GM21786 (cell line): ENCODE results near the gene DPP3.

Source experiments
- ATAC-seq: cut with Tn5 transposase; IDR thresholded peaks from one replicate; pipeline ENCODE4 v1.9.1; 2021; ENCODE audit not compliant: unreplicated experiment

DPP3 gene

DNA sequence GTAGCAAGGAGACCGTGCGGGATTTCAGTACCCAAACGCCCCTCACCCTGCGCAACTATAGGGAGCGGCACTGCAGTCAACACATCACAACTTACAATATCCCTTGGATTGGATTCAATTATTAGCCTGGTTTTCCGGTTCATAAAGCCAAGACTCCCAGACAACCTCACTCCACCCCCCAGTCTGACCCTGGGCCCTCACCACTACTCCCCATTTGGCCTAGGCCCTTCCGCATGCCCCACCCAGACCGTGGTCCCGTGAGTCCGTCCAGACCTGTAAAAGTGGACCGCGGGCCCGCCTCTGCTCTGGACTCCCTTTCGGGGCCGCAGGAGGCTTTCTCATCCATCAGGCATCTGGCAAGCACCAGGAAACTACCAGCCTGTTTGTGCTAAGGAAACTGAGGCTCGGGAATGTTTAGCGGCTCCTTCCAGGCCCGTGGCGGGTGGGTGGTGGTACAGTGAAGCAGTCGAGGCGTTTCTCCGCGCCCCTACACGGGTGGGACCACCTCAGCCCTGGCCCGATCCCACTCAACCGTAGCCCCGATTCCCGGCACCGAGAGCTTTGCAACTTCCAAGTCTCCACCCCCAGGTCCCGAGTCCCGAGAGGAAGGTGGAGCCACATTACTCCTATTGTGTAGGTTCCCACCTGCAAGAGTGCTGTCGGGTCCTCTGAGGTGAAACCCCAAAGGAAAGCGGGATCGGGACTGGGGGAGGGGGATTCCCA is 679 bp upstream of the DPP3 start:
- no peak for ATAC-seq

DNA sequence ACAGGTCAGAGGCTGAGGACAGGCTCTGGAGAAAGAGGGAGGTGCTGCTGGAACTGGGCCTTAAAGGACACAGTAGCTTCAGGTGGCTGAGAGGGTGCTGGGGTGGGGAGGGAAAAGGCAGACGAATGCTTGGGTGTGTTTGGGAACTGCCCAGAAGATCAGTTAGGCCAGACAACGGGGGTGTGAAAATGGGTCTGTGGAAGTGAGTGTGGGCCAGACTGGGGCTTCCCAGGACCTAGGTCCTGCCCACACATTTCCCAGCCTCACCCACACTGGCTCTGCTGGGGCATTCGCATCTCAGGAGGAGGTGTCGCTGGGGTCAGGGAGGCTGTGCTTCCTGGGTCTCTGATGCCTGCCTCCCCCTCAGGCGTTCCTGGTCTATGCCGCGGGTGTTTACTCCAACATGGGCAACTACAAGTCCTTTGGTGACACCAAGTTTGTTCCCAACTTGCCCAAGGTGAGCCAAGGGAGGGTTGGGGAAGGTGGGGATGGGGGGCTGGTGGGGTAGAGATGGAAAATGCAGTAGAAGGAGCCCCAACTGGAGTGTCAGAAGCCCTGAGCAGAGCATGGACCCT is 4.7 kb downstream of the DPP3 start:
- ATAC-seq: no peak

GRCh38 chr11:66488957-66489356 is 8.7 kb downstream of the DPP3 start:
- ATAC-seq: no peak

DNA sequence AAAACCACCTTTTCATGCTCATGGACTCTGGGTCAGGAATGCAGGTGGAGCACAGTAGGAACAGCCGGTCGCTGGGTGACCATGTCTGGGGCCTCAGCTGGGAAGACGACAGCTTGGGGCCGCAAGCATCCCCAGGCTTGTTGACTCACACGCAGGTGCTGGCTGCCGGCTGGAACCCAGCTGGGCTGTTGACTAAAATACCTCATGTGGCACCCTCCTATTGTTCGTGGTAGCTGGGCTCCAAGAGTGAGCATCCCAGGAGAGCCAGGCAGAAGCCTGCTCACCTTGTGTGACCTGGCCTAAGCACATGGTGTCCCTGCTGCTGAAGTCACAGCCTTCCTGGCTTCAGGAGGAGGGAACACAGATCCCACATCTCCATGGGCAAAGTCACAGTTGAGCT is 9.4 kb downstream of the DPP3 start:
- ATAC-seq: no peak

DNA sequence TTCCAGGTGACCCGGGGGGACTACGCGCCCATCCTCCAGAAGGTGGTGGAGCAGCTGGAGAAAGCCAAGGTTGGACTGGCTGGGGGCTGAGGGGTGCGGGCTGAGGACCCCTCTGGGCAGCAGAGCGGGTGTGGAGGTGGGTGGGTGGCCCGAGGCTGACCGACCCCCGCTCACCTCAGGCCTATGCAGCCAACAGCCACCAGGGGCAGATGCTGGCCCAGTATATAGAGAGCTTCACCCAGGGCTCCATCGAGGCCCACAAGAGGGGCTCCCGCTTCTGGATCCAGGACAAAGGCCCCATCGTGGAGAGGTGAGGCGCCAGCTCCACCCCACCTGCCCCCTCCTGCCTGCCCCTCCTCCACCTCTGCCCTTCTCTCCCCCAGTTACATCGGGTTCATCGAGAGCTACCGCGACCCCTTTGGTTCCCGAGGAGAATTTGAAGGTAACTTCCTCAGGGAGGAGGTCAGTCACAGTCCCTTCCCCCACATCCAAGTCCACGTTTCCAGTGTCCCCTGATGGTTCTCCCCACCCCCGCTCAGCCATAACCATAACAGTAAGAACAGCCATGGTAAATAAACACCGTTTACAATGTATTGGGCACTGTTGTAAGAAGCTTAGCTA is 11.2 kb downstream of the DPP3 start:
- no peak for ATAC-seq

DNA sequence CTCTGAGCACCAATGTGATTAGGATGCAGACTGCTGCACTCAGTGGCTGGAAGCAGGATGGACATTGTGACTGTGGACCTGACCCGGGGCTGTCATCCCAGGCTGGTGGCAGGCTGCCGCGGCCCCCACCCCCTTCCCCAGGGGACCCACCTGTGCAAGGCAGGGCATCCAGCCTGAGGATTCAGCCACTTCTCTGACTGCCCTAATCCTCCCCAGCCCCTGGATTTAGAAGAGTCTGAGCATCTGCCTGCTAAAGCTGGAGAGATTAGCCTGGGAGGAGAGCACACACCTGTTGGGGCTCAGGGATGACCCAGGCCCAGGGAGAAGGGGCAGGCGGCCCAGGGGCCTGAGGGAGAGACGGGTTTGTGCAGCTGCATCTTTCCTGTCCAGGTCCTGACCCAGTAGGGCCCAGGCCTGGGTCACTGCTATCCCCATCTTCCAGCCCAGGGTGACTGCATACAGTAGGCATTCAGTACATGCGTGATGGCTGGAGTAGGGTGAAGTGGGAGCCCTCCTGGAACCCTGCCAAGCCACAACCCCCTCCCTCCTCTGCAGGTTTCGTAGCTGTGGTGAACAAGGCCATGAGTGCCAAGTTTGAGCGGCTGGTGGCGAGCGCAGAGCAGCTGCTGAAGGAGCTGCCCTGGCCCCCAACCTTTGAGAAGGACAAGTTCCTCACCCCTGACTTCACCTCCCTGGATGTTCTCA is 12.1 kb downstream of the DPP3 start:
- no peak for ATAC-seq

DNA sequence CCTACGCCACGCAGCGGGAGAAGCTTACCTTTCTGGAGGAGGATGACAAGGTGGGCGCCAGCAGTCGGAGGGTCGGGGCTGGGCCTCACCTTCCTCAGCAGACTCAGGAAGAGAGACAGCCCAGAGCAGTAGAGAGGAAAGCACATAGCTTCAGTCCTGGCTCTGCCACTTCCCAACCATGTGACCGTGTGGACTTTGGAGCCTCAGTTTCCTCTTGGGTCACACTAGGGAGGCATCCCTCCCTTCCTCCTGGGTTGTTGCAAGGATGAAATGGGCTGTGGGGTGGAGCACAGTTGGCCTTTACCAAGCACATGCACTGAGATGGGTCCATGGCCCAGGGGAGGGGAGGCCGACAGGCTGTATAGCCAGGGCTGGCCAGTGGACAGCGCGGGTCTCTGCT is 12.9 kb downstream of the DPP3 start:
- ATAC-seq: no peak

DNA sequence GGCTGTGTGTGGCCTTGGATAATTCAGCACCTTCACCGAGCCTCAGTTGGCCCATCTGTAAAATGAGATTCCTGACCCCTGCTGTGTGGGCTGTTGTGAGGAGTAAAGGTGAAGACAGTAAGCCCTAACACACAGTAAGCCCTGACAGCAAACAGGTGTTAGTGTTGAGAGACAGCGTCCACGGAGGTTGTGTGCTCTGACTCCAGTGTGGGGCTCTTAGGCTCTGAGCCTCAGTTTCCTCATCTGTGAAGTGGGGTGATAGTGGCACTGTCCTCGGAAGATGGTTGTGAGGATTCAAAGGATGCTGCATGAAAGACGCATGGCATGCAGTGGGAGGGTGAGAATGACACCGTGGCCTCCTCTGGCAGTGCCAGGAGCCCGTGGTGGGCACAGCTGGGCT is 14.2 kb downstream of the DPP3 start:
- ATAC-seq: no peak

GRCh38 chr11:66494935-66495334 is 14.7 kb downstream of the DPP3 start:
- no peak for ATAC-seq

DNA sequence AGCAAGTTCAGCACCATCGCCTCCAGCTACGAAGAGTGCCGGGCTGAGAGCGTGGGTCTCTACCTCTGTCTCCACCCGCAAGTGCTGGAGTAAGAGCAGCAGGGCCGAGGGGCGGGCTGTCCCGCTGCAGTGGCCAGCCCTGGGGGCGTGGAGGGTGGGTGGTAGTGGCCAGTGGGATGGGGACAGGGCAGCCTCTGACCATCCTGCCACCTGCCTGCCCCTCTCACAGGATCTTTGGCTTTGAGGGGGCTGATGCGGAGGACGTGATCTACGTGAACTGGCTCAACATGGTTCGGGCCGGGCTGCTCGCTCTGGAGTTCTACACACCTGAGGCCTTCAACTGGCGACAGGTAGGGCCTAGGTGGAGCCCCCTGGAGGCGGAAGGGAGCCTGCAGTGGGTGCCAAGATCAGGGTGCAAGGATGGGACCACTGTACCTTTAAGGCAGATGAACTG is 15.2 kb downstream of the DPP3 start:
- no peak for ATAC-seq

DNA sequence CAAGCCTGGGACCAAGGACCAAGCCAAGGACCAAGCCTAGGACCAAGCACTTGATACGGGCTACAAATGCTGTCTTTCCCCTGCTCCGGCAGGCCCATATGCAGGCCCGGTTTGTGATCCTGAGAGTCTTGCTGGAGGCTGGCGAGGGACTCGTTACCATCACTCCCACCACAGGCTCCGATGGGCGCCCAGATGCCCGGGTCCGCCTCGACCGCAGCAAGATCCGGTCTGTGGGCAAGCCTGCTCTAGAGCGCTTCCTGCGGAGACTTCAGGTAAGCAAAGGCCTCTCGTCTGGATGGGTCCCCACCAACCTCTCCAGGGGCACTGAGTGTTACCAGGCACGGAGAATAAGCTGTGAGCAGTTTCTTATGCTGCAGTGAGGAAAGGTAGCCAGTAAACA is 17.0 kb downstream of the DPP3 start:
- ATAC-seq: no peak

DNA sequence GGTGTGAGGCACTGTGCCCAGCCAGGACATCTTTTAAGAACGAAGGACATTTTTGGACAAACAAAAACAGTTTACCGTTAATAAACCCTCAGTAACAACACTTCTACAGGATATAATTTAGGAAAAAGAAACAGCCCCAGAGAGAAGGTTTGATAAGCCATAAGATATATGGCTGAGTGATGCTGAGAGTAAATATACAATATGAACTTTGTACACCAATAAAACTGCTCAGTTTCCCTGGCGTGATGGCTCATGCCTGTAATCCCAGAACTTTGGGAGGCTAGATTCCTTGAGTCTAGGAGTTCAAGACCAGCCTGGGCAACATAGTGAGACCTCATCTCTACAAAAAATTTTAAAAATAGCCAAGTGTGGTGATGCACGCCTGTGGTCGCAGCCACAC is 18.3 kb downstream of the DPP3 start:
- ATAC-seq: no peak

- ATAC-seq: no peak
Observed at GRCh38 chr11:66505276-66505816, 25.1 kb downstream of the DPP3 start.

DNA sequence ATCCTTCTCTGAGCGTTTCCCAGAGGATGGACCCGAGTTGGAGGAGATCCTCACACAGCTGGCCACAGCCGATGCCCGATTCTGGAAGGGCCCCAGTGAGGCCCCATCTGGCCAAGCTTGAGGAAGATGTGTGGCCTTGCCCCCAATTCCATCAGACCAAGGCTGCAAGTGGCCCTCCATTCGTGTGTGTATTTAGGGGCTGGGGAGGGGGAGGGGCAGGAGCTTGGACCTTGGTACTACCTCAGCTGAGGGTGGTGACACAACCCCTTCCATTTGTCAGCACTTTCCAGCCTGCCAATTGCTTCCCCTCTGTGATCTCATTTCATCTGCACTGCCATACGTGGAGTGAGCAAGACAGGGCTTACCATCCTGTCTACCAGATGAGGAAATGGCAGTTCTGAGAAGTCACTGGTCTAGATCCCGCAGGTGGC is 28.9 kb downstream of the DPP3 start:
- ATAC-seq: no peak

GRCh38 chr11:66510271-66510989 is 30.2 kb downstream of the DPP3 start, which contains the start of gene BBS1:
Gene BBS1, plus strand, starts transcription at chr11:66510635. Its CDS starts 25 bp downstream, at chr11:66510660.
- peak; percentile 74 for ATAC-seq

GRCh38 chr11:66510990-66511339 is 30.7 kb downstream of the DPP3 start:
- ATAC-seq: no peak

DNA sequence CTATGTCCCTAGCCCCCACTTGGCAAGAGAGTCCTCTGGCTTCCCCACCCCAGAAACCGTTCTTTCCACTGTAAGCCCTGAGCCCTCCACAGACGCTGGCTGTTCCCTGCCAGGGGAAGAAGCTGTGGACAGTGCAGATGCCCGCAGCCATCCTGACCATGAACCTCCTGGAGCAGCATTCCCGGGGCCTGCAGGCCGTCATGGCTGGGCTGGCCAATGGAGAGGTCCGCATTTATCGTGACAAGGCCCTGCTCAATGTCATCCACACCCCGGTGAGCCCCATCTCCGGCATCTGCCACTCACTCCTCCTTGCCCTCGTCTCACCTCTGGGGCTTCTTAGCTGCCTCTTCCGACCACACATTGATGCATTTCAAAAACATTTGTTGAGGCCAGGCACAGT is 43.4 kb downstream of the DPP3 start:
- no peak for ATAC-seq

DNA sequence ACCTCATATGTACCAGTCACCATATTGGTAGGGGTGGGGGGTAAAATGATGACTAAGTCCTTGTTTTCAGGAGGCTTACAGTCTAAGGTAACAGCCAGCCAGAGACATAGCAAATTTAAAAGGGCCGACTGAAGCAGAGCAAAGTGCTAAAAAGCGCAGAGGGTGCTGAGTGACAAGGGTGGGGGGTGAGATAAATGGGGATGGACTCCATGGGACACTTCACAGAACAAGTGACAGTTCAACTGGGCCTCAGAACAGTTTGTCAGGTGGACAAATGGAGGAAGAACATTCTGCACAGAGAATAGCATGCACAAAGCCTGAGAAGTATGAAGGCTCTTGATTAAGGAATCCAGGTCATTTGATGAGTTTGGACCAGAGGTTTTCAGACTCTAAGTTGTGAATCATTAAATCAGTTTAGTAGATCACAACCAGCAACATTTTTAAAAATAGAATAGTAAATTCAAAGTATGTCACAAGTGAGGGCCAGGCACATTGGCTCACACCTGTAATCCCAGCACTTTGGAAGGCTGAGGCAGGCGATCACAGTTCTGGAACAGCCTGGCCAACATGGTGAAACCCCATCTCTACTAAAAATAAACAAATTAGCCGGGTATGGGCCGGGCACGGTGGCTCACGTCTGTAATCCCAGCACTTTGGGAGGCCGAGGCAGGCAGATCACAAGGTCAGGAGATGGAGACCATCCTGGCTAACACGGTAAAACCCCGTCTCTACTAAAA is 44.2 kb downstream of the DPP3 start:
- ATAC-seq: no peak

DNA sequence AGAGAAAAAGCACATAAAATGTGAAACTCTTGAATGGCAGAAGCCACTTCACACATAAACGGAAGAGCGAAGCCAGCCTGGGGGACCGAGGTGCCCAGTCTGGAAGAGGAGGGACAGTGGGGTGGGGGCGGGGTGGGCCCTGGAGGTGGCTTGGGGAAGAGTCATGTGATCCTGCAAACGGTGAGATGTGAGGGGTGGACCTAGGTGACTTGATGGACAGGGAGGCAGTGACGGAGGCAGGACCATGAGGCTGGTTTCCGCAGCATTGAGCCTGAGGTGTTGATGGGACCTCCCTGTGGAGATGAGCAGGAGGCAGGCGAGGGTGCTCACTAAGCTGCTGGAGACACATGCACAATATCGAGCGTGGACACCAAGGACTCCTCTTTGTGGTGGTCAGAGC is 48.8 kb downstream of the DPP3 start:
- no peak for ATAC-seq

DNA sequence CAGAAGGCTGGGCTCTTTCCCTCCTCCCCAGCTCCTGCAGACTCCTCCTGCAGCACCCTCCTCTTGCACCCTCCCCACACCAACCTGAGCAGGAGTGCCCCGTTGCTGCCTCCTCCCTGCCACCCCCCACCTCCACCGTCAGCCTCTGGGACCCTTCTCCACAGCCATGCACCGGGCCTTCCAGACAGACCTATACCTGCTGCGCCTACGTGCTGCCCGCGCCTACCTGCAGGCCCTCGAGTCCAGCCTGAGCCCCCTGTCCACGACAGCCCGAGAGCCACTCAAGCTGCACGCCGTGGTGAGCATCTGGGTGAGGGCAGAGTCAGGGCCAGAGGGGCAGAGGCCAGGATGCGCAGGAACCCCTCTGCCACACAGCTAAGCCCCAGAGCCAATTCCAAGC is 49.4 kb downstream of the DPP3 start:
- no peak for ATAC-seq
